ENCODE measurements around the gene WASF3.
A peak's percentile ranks its signal among the peaks of the same experiment; 100 is the strongest.

The WASF3 gene

DNA sequence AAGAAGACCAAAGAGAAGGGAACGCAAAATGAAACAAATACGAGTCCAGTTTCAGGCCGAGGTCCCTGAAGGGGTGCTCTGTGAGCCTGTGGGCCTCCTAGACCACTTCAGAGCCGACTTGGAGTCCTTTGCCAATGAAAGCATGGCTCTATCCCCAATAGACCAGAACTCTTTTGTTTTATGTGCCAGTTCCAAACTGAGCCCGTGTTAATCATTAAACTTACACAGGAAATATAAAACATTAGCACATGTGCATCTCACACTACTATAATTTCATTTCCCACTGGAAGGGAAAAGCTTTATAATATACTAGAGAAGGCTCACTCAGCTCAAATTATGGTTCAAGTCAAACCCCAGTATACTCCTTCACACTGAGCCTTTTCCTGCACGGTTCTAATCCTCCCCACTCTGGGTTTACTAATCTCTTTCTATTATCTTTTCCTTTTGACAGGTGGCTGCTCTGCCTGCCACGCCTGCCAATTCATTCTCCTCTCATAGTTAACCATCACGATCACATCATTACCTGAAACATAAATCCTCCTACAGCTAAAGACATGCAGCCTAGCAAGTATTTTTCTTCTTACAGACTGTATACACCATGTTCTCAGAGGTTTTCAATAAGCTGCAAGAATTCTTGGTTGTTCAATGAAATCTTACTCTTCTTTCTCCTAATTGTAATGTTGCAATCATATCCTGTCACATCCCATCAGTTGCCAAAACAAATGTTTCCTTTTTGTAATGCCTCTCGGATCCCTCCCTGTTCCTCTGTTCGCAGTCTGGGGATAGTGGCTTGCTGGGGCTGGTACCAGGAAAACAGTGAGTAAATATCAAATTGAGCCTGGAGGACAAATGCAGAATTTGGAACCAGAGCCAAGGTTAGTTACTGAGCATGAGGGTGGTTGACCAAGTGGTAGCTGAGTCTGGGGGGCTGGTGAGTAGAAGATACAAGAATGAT lies 18.8 kb upstream of the WASF3 start:
- H3K36me3 Mint-ChIP-seq: no peaks in the 10 kb centered on the region
- no peak overlapping the region for H3K4me3 Mint-ChIP-seq
- H3K9me3 Mint-ChIP-seq: no peaks in the 10 kb centered on the region
- DNase-seq (ENCODE audit: low spot score in 2 of 2) (no peak), ATAC-seq (no peak)
- H3K27ac Mint-ChIP-seq: no peak overlapping the region
- no peaks in the 10 kb centered on the region for H3K4me1 Mint-ChIP-seq

DNA sequence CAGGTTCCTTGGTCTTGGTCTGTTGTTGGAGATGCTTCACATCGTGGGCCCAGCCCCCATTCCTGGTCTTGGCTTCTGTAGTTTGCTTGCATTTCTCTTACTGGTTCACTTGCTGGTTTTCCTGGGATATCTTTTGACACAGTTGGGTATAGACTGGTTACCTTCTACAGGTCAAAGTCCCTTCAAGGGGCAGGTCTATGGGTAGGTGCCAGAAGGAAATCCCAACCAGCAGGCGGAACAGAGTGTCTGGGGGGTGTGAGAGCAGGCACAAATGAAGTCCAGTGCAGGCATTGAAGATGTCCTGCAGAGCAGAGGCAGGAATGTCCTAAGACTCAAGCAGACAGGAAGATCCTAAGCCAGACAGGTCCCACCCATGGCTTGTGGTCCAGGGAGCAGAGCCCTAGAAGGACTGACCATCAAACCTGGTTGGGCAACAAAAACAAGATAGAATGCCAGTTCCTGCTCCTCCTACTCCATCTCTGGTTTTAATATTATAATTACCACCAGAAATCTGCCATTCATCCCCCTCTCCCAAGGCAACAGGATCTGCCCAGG lies 17.7 kb upstream of the WASF3 start:
- no peaks in the 10 kb centered on the region for H3K4me1 Mint-ChIP-seq
- H3K9me3 Mint-ChIP-seq: no peaks in the 10 kb centered on the region

DNA sequence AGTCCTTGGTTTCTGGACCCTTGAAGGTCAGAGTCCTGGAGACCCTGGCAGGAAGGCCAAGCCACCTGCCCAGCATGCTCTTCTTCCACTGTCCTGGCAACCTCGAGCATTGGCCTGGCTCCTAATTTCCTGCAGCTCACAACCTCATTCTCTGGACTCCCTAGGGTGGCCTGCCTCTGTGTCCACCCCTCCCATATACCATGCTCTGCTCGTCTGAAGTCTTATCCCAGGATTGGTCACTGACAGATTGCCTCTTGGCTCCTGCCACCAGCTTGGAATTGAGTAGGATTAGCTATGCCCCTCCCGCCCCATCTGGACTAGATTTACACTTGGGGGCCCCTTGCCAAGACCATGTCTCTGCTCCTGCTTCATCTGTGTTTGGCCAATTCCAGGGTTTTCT lies 17.1 kb upstream of the WASF3 start:
- Mint-ChIP-seq H3K27ac (no peak overlapping the region), H3K9me3 (no peaks in the 10 kb centered on the region), H3K4me3 (no peak overlapping the region), H3K4me1 (no peaks in the 10 kb centered on the region), H3K36me3 (no peaks in the 10 kb centered on the region)
- DNase-seq (ENCODE audit: low spot score in 2 of 2) (no peak), ATAC-seq (peak; percentile 16)

More for the DNA sequence above, 17.7 kb upstream of the WASF3 start:
- Mint-ChIP-seq H3K27ac (no peak overlapping the region), H3K4me3 (no peak overlapping the region), H3K36me3 (no peaks in the 10 kb centered on the region)
- ATAC-seq (no peak), DNase-seq (ENCODE audit: low spot score in 2 of 2) (no peak)

- ATAC-seq: no peak
- Mint-ChIP-seq H3K4me1 (no peaks in the 10 kb centered on the region), H3K27ac (no peak overlapping the region), H3K9me3 (no peaks in the 10 kb centered on the region), H3K4me3 (no peak overlapping the region), H3K36me3 (no peaks in the 10 kb centered on the region)
- DNase-seq (ENCODE audit: low spot score in 2 of 2): no peak
Measured at GRCh38 chr13:26541041-26541440, 16.4 kb upstream of the WASF3 start.

DNA sequence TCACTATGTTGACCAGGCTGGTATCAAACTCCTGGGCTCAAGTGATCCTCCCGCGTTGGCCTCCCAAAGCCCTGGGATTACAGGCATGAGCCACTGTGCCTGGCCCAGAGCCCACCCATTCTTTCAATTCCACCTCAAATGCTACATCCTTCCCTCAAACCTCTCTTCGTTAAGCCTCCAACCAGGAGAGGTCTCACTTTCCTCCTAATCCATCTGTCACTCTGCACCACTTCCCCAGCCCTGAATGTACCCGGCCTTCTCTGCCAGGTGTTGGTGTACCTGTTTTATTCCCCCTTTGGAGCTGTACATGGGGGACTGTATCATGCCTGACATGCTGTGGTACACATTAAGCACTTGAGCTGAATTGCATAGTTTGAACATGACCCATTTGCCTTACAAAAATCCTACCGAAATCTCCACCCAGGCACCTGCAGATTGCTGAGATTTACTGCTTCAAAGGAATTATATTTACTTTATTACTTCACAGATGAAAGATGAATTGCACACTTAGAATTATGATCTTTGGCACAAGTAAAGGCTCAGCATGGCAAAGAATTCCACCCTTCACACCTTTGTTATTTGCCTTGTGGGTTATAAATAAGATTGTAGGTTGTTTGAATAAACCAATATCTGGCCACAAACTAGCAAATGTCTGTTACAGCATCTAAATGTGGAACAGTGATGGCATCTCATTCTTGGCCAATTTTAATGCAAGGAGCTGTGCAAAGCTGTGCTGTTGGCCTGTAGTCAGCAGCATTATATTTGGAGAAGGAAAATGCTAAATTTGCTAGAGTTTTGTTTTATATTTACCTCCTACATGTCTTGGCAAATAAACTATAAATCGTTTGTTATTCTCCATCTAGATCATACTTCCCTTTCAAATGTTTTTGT lies 15.6 kb upstream of the WASF3 start:
- Mint-ChIP-seq H3K27ac (no peak overlapping the region), H3K36me3 (no peaks in the 10 kb centered on the region), H3K4me1 (no peaks in the 10 kb centered on the region), H3K9me3 (no peaks in the 10 kb centered on the region), H3K4me3 (no peak overlapping the region)
- ATAC-seq (no peak), DNase-seq (ENCODE audit: low spot score in 2 of 2) (no peak)

DNA sequence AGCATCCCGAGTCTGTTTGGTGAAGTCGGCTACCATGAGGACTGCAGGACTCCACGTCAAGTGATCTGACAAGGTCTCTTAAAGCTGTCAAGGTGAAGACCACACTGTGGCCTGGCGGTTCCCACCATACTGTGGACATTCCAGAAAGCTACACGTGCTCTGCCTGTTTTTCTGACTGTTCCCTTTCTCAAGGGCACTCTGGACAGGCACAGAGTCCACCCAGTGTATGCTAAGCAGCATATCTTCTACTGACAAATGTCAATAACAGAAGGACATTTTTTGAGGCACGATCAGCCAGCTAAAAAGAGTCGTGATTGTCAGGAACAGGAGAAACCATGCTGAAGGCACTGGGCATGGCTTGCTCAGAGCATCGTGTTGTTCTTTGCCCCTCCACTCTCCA lies 12.8 kb upstream of the WASF3 start:
- DNase-seq (ENCODE audit: low spot score in 2 of 2) (no peak), ATAC-seq (no peak)
- Mint-ChIP-seq H3K27ac (no peak overlapping the region), H3K36me3 (no peaks in the 10 kb centered on the region), H3K4me1 (no peaks in the 10 kb centered on the region), H3K9me3 (no peaks in the 10 kb centered on the region), H3K4me3 (no peak overlapping the region)

GRCh38 chr13:26548205-26548765 lies 9.2 kb upstream of the WASF3 start:
- H3K4me1 Mint-ChIP-seq: no peaks in the 10 kb centered on the region
- DNase-seq (ENCODE audit: low spot score in 2 of 2) (no peak), ATAC-seq (no peak)
- no peak overlapping the region for H3K27ac Mint-ChIP-seq
- H3K9me3 Mint-ChIP-seq: no peaks in the 10 kb centered on the region
- H3K4me3 Mint-ChIP-seq: no peak overlapping the region
- H3K36me3 Mint-ChIP-seq: no peaks in the 10 kb centered on the region

DNA sequence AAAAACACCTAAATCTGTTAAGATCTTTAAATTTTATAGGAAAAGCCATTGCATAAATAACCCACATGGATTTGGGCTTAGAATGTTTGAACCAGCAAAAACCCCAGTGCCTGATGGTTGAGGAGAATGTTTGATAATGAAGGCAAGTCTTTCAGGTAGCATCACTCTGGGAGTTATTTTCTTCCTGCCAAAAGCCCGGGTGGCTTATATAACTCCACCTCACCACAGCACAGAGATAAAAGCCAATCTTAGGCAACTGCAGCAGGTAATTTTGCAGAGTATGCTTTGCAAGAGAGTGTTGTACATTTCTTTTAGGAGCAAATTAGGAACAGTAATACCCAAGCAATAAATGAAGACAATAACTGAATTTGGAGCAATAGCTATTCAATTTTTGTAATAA lies 7.8 kb upstream of the WASF3 start:
- ATAC-seq (no peak), DNase-seq (ENCODE audit: low spot score in 2 of 2) (no peak)
- no peak overlapping the region for H3K4me3 Mint-ChIP-seq
- no peaks in the 10 kb centered on the region for H3K9me3 Mint-ChIP-seq
- no peak overlapping the region for H3K27ac Mint-ChIP-seq
- no peaks in the 10 kb centered on the region for H3K36me3 Mint-ChIP-seq
- no peaks in the 10 kb centered on the region for H3K4me1 Mint-ChIP-seq

GRCh38 chr13:26551255-26551860 lies 6.1 kb upstream of the WASF3 start:
- Mint-ChIP-seq H3K4me1 (no peaks in the 10 kb centered on the region), H3K9me3 (no peaks in the 10 kb centered on the region), H3K4me3 (no peak overlapping the region), H3K36me3 (no peaks in the 10 kb centered on the region), H3K27ac (no peak overlapping the region)
- no peak for ATAC-seq
- no peak for DNase-seq (ENCODE audit: low spot score in 2 of 2)

GRCh38 chr13:26555413-26555812 lies 2.1 kb upstream of the WASF3 start:
- no peak for ATAC-seq
- no peak overlapping the region for H3K27ac Mint-ChIP-seq

GRCh38 chr13:26557051-26557392 lies 461 bp upstream of the WASF3 start:
- no peaks in the 10 kb centered on the region for H3K36me3 Mint-ChIP-seq
- H3K4me1 Mint-ChIP-seq: no peaks in the 10 kb centered on the region
- H3K4me3 Mint-ChIP-seq: peak overlapping the region; percentile 20
- DNase-seq (ENCODE audit: low spot score in 2 of 2) (no peak), ATAC-seq (peak; percentile 33)
- no peak overlapping the region for H3K27ac Mint-ChIP-seq
- no peaks in the 10 kb centered on the region for H3K9me3 Mint-ChIP-seq

More at GRCh38 chr13:26555413-26555812, 2.1 kb upstream of the WASF3 start:
- Mint-ChIP-seq H3K36me3 (no peaks in the 10 kb centered on the region), H3K4me3 (no peak overlapping the region), H3K9me3 (no peaks in the 10 kb centered on the region), H3K4me1 (no peaks in the 10 kb centered on the region)
- DNase-seq (ENCODE audit: low spot score in 2 of 2): no peak

DNA sequence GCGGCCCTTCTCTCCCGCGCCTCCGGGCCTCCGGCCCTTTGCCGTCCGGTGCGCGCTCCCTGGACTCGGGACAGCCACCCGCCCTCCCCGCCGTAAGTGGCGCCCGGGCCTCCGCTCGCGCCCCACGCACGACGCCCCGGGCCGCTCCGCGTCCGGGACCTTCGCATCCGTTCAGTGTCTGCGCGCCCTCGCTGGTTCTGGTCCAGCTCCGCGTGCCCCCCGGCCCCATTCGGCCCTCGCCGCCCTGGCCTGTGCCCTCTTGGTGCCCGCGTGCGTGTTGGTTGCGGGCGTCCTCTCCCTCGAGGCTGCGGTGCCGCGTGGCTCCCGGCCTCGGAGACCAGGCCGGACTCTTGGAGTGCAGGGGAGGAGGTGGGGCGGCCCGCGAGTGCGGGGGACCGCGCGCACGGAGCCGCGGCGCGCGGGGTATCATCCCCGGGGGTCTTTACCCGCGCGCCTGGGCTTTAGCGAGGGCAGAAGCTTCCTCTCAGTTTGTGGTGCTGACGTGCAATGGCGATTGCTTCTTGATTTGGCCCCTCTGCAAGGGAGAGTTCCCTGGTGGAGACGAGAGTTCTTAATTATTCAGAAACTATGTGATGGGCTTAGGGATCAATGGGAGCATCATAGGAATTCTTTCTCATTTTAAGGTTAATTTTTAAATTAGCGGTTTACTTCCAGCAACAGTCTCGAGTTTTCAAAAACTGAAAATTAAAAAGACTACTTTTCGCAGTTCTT lies 757 bp downstream of the WASF3 start:
- H3K4me3 Mint-ChIP-seq: peak overlapping the region; percentile 6
- ATAC-seq: no peak
- no peak for DNase-seq (ENCODE audit: low spot score in 2 of 2)
- no peaks in the 10 kb centered on the region for H3K9me3 Mint-ChIP-seq
- no peaks in the 10 kb centered on the region for H3K36me3 Mint-ChIP-seq
- no peaks in the 10 kb centered on the region for H3K4me1 Mint-ChIP-seq
- H3K27ac Mint-ChIP-seq: no peak overlapping the region

DNA sequence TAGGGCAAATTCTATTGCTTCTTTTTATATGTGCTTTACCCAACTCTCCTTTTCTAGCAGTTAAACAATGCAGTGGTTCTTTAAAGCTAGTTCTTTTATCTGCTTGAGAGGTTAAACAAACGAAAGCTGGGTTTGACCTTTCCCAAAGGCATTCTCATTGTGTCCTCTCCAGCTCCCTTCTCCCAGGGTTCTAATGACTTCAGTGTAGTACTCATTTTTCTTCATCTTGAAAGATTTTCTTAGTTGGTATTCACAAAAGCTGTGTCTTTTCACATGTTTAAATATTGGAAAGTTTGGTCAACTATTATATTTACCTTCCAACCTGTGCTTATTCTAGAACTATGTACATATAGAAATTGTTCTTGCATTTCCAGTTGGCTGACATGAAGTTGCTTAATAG lies 1.5 kb downstream of the WASF3 start:
- Mint-ChIP-seq H3K27ac (no peak overlapping the region), H3K9me3 (no peaks in the 10 kb centered on the region), H3K4me1 (no peaks in the 10 kb centered on the region), H3K4me3 (peak overlapping the region; percentile 6), H3K36me3 (no peaks in the 10 kb centered on the region)
- DNase-seq (ENCODE audit: low spot score in 2 of 2) (no peak), ATAC-seq (no peak)

DNA sequence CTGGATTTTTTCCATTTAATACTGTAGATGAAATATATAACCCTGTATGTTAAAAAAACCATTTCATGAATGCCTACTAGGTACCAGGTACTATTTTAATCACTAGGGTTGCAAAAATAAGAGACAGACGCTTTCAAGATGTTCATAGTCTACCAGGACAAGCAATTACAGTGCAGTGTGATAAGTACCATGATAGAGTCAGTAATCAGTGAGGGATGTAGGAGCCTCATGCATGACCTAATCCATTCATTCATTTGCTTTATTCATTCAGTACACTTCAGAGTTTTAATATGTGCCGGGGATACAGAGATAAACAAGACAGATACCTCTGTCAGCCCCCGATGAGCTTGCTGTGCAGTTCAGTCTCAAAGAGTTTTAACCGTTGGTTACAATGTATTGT lies 3.0 kb downstream of the WASF3 start:
- no peaks in the 10 kb centered on the region for H3K4me1 Mint-ChIP-seq
- no peaks in the 10 kb centered on the region for H3K9me3 Mint-ChIP-seq
- no peak overlapping the region for H3K27ac Mint-ChIP-seq
- H3K36me3 Mint-ChIP-seq: no peaks in the 10 kb centered on the region
- no peak for ATAC-seq
- H3K4me3 Mint-ChIP-seq: no peak overlapping the region
- no peak for DNase-seq (ENCODE audit: low spot score in 2 of 2)

Measured in stimulated activated effector memory CD8-positive, alpha-beta T cell treated with anti-CD3 and anti-CD28 coated beads, Interleukin-12 subunit alpha, Interleukin-12 subunit beta, amount 100 ng/mL, for 72 hours (primary cell).